HEK293T (cell line): ENCODE results near the gene TBC1D28.
"Not testable (repeated sequence)": the region's sequence is repeated elsewhere in the genome, so short reads cannot be mapped to it uniquely, and the experiment has no call there.

ENCODE experiments used
- PKNOX1 ChIP-seq: fragments of 450-650 bp; IDR thresholded peaks from 2 replicates; pipeline ENCODE4 v1.6.1; 2016
- TARDBP ChIP-seq: fragments of 450-650 bp; IDR thresholded peaks from 2 replicates; pipeline ENCODE4 v1.6.1; 2016

- not testable (repeated sequence) for TF ChIP-seq TARDBP, PKNOX1
These were observed 8.0 kb downstream of the TBC1D28 start for GRCh38 chr17:18636237-18636636.
